OCI-LY1 (cell line): Measurements from ENCODE around the gene OTUB1.

Experiments
- H2AFZ ChIP-seq: fragments of 200-600 bp; sonication (generic), shearing (Covaris generic); 2 replicates; pipeline ENCODE4 v1.6.0; 2014; ENCODE audit warnings: antibody characterized with exemption, mild to moderate bottlenecking, low read length
- H3F3A ChIP-seq: fragments of 200-600 bp; sonication (generic), shearing (Covaris generic); 2 replicates; pipeline ENCODE4 v1.6.0; 2014; ENCODE audit warnings: mild to moderate bottlenecking, antibody characterized with exemption, low read length, moderate library complexity; ENCODE audit not compliant: insufficient read depth
- H3K27ac ChIP-seq: fragments of 200-600 bp; sonication (generic); 2 replicates; pipeline ENCODE4 v1.5.1; 2014; ENCODE audit warnings: low read length, mixed run types, mild to moderate bottlenecking, low read depth; ENCODE audit not compliant: poor library complexity, severe bottlenecking
- H3K27me3 ChIP-seq: fragments of 200-600 bp; sonication (generic); 2 replicates; pipeline ENCODE4 v1.6.0; 2014; ENCODE audit warnings: antibody characterized with exemption, mild to moderate bottlenecking, low read length, moderate library complexity; ENCODE audit not compliant: insufficient read depth
- H3K36me3 ChIP-seq: fragments of 200-600 bp; sonication (generic); 2 replicates; pipeline ENCODE4 v1.6.1; 2014; ENCODE audit warnings: mild to moderate bottlenecking, antibody characterized with exemption, low read length, moderate library complexity, mixed read lengths; ENCODE audit not compliant: insufficient read depth
- H3K4me1 ChIP-seq: fragments of 200-600 bp; sonication (generic); 2 replicates; pipeline ENCODE4 v1.5.1; 2014; ENCODE audit warnings: mild to moderate bottlenecking, low read length, moderate library complexity; ENCODE audit not compliant: insufficient read depth, severe bottlenecking
- H3K4me2 ChIP-seq: fragments of 200-600 bp; sonication (generic), shearing (Covaris generic); 2 replicates; pipeline ENCODE4 v1.6.1; 2014; ENCODE audit warnings: low read length
- H3K4me3 ChIP-seq: fragments of 200-600 bp; sonication (generic); 2 replicates; pipeline ENCODE4 v1.5.1; 2014; ENCODE audit warnings: low read length, low read depth, mild to moderate bottlenecking, mixed read lengths; ENCODE audit not compliant: poor library complexity, severe bottlenecking
- H3K79me2 ChIP-seq: fragments of 200-600 bp; shearing (Covaris generic); 2 replicates; pipeline ENCODE4 v1.6.1; 2016; ENCODE audit warnings: mixed run types, low read length, mixed read lengths; ENCODE audit not compliant: insufficient read depth
- H3K9ac ChIP-seq: fragments of 200-600 bp; sonication (generic), shearing (Covaris generic); 2 replicates; pipeline ENCODE4 v1.6.1; 2014; ENCODE audit warnings: mild to moderate bottlenecking, low read length, mixed read lengths
- H3K9me2 ChIP-seq: fragments of 200-600 bp; sonication (generic), shearing (Covaris generic); 2 replicates; pipeline ENCODE4 v1.6.1; 2014; ENCODE audit warnings: low read depth, mild to moderate bottlenecking, low read length, mixed read lengths
- H3K9me3 ChIP-seq: fragments of 200-600 bp; shearing (Covaris generic); 2 replicates; pipeline ENCODE4 v1.6.1; 2014; ENCODE audit warnings: low read length, mixed read lengths
- H4K20me1 ChIP-seq: fragments of 200-600 bp; sonication (generic), shearing (Covaris generic); 2 replicates; pipeline ENCODE4 v1.6.0; 2016; ENCODE audit warnings: mild to moderate bottlenecking, low read length; ENCODE audit not compliant: insufficient read depth
- EZH2 ChIP-seq: fragments of 200-600 bp; sonication (generic), shearing (Covaris generic); IDR thresholded peaks from 2 replicates; pipeline ENCODE4 v1.8.0; 2017; ENCODE audit warnings: borderline replicate concordance, mixed run types, mild to moderate bottlenecking, antibody characterized with exemption, low read length, moderate library complexity, mixed read lengths
- TF ChIP-seq, protein P1 (sequence below): fragments of 200-600 bp; sonication (generic), shearing (Covaris generic); IDR thresholded peaks from 2 replicates; pipeline ENCODE4 v1.5.1; 2017; ENCODE audit warnings: mild to moderate bottlenecking, antibody characterized with exemption, low read length, moderate library complexity, mixed read lengths

The OTUB1 gene

DNA sequence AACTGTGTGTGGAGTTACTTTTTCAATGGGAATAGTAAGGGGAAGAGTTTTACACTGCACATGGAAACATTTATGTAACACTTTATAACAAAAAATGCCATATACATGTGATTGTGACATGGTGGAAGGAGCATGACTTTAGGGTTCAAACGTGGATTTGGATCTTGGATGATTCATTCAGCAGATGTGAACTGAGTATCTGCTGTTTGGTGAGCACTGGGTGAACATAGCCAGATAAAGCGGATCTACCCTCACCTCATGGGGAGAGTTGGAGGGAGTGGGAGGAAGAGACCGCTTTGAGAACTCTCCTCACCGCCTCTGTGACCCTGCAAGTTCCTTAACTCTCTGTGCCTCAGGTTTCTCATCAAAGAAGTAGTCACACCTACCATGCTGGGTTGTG lies 44.3 kb upstream of the OTUB1 start:
- H3K9me3 ChIP-seq = no peaks in the 10 kb centered on the region
- no peak overlapping the region for H3K4me3 ChIP-seq
- H3K27ac ChIP-seq = peak overlapping the region; percentile 25
- TF ChIP-seq, protein P1, sequence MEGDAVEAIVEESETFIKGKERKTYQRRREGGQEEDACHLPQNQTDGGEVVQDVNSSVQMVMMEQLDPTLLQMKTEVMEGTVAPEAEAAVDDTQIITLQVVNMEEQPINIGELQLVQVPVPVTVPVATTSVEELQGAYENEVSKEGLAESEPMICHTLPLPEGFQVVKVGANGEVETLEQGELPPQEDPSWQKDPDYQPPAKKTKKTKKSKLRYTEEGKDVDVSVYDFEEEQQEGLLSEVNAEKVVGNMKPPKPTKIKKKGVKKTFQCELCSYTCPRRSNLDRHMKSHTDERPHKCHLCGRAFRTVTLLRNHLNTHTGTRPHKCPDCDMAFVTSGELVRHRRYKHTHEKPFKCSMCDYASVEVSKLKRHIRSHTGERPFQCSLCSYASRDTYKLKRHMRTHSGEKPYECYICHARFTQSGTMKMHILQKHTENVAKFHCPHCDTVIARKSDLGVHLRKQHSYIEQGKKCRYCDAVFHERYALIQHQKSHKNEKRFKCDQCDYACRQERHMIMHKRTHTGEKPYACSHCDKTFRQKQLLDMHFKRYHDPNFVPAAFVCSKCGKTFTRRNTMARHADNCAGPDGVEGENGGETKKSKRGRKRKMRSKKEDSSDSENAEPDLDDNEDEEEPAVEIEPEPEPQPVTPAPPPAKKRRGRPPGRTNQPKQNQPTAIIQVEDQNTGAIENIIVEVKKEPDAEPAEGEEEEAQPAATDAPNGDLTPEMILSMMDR = no peak
- no peak for TF ChIP-seq EZH2
- no peaks in the 10 kb centered on the region for H3K9me2 ChIP-seq
- H3K4me2 ChIP-seq = no peak overlapping the region
- H3K4me1 ChIP-seq = peaks cover 37% of the 10 kb centered on the region
- no peaks in the 10 kb centered on the region for H3F3A ChIP-seq
- H4K20me1 ChIP-seq = no peaks in the 10 kb centered on the region
- H3K36me3 ChIP-seq = peaks cover 28% of the 10 kb centered on the region
- H2AFZ ChIP-seq = no peak overlapping the region
- peaks cover 23% of the 10 kb centered on the region for H3K79me2 ChIP-seq
- H3K9ac ChIP-seq = no peak overlapping the region; the same call in 1 of the 2 replicates
- H3K27me3 ChIP-seq = no peaks in the 10 kb centered on the region

DNA sequence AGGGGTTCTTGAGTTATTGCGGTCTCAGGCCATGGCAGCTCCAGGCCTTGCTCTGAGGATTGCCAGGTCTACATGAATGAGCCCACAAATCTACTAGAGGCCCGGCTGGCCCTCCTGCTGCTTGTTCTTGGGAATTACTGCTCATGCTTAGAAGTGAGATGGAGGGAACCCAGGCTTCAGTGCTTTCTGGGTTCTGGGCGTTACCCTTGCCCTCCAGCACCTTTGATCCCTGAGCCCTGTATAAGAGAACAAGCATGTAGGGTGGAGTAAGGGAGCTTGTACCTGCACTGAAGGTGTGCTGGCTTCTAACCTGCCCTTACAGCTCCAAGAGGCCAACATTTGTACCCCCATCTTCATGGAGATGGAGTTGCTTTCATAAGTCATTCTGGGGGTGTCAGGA lies 43.4 kb upstream of the OTUB1 start:
- Histone ChIP-seq H3K79me2 (peaks cover 23% of the 10 kb centered on the region), H3F3A (no peaks in the 10 kb centered on the region), H3K4me1 (peaks cover 33% of the 10 kb centered on the region), H4K20me1 (no peaks in the 10 kb centered on the region), H3K4me2 (no peak overlapping the region), H3K27ac (no peak overlapping the region), H2AFZ (no peak overlapping the region), H3K4me3 (no peak overlapping the region), H3K36me3 (peaks cover 34% of the 10 kb centered on the region), H3K27me3 (no peaks in the 10 kb centered on the region), H3K9ac (no peak overlapping the region), H3K9me2 (no peaks in the 10 kb centered on the region), H3K9me3 (no peaks in the 10 kb centered on the region)
- TF ChIP-seq, protein P1 = no peak
- TF ChIP-seq EZH2 = no peak

DNA sequence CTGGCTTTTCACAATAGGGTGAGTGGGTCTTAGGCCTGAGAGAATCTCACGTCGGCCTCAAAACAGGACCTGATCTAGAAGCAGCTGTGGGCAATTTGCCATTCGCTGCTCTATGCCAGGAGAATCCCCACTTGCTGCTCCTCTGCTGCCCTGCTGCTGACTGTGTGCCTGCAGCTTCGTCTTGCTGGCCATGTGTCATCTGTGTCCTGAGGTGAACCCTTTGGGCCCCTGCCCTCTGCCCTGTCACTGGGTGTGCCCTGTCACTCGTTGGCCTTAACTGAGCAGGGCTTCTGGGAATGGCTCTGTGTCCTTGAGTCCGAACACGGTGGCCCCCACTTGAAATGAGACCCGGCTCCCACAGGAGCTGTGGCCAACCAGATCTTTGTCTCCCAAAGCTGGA lies 41.3 kb upstream of the OTUB1 start:
- Histone ChIP-seq H2AFZ (no peak overlapping the region), H3K27ac (peak overlapping the region; percentile 27), H4K20me1 (no peaks in the 10 kb centered on the region), H3K9ac (no peak overlapping the region; the same call in 1 of the 2 replicates), H3K9me2 (no peaks in the 10 kb centered on the region), H3K36me3 (peaks cover 46% of the 10 kb centered on the region), H3F3A (no peaks in the 10 kb centered on the region), H3K27me3 (no peaks in the 10 kb centered on the region), H3K4me2 (no peak overlapping the region; the same call in 1 of the 2 replicates), H3K4me1 (peaks cover 23% of the 10 kb centered on the region), H3K79me2 (peaks cover 20% of the 10 kb centered on the region; the same call in 1 of the 2 replicates), H3K9me3 (no peaks in the 10 kb centered on the region), H3K4me3 (no peak overlapping the region)
- TF ChIP-seq, protein P1 = no peak
- no peak for TF ChIP-seq EZH2
